ENCODE results near the gene KPNA6.
"Not testable (repeated sequence)": the region's sequence is repeated elsewhere in the genome, so short reads cannot be mapped to it uniquely, and the experiment has no call there.

KPNA6 gene

GRCh38 chr1:32107742-32108661 lies at the start of gene KPNA6:
KPNA6 (plus strand) TSS chr1:32108056; CDS start chr1:32108131, 75 bp downstream.
- DNase-seq: peak; percentile 96

GRCh38 chr1:32060914-32061313 lies 46.9 kb upstream of the KPNA6 start:
- DNase-seq: no peak

GRCh38 chr1:32062867-32063230 lies 45.0 kb upstream of the KPNA6 start:
- DNase-seq: no peak

- DNase-seq: peak; percentile 43
Observed at GRCh38 chr1:32063261-32063681, 44.6 kb upstream of the KPNA6 start.

- DNase-seq: not testable (repeated sequence)
Observed at GRCh38 chr1:32065613-32066488, 42.0 kb upstream of the KPNA6 start.

- DNase-seq: peak; percentile 46
Observed at GRCh38 chr1:32066489-32066873, 41.4 kb upstream of the KPNA6 start.

GRCh38 chr1:32068957-32069588 lies 38.8 kb upstream of the KPNA6 start:
- DNase-seq: no peak

- DNase-seq: no peak
Observed at GRCh38 chr1:32071758-32072621, 35.9 kb upstream of the KPNA6 start.

GRCh38 chr1:32072622-32073298 lies 35.1 kb upstream of the KPNA6 start, which contains the start of gene TMEM39B:
TMEM39B (plus strand) TSS chr1:32072939; CDS start chr1:32073048, 109 bp downstream.
- peak; percentile 94 for DNase-seq

- no peak for DNase-seq
Observed at GRCh38 chr1:32073299-32074229, 34.3 kb upstream of the KPNA6 start.

- no peak for DNase-seq
Observed at GRCh38 chr1:32074841-32075240, 33.0 kb upstream of the KPNA6 start.

GRCh38 chr1:32077451-32077850 lies 30.4 kb upstream of the KPNA6 start:
- no peak for DNase-seq

- DNase-seq: no peak
Observed at GRCh38 chr1:32082022-32082421, 25.8 kb upstream of the KPNA6 start.

- DNase-seq: not testable (repeated sequence)
Observed at GRCh38 chr1:32086381-32086780, 21.5 kb upstream of the KPNA6 start.

- DNase-seq: no peak
Observed at GRCh38 chr1:32091176-32091575, 16.7 kb upstream of the KPNA6 start.

GRCh38 chr1:32091591-32091990 lies 16.3 kb upstream of the KPNA6 start:
- no peak for DNase-seq

- no peak for DNase-seq
Observed at GRCh38 chr1:32094746-32095521, 12.9 kb upstream of the KPNA6 start.

GRCh38 chr1:32099426-32099825 lies 8.4 kb upstream of the KPNA6 start:
- no peak for DNase-seq

GRCh38 chr1:32100359-32100758 lies 7.5 kb upstream of the KPNA6 start:
- DNase-seq: no peak

Data from CD4-positive, alpha-beta T cell treated with Interleukin-21 for 1 hour (primary cell).